Urinary bladder (tissue), 4 donors: ENCODE results near the gene ABCA10. TPM values are rescaled to one million over a fixed set of nuclear protein-coding genes. Genes with fewer than 3 reads are reported as not detected.

Experiments used
- DNase-seq: peaks from one replicate; pipeline ENCODE4 v3.0.0-alpha.2; 2015; ENCODE audit errors: extremely low spot score
- H3K27ac ChIP-seq: one replicate; pipeline ENCODE4 v1.5.1; 2013; ENCODE audit warnings: low read depth, mild to moderate bottlenecking, moderate library complexity
- H3K36me3 ChIP-seq: one replicate; pipeline ENCODE4 v1.6.1; 2013; ENCODE audit warnings: mild to moderate bottlenecking, moderate library complexity; ENCODE audit not compliant: insufficient read depth
- H3K4me1 ChIP-seq: one replicate; pipeline ENCODE4 v1.6.1; 2013; ENCODE audit warnings: mild to moderate bottlenecking, moderate library complexity; ENCODE audit not compliant: insufficient read depth
- H3K4me3 ChIP-seq: one replicate; pipeline ENCODE4 v1.5.1; 2013; ENCODE audit warnings: low read depth, low read length
- WGBS: extraction: QIAGEN DNeasy Blood & Tissue Kit; methylation state at CpG from one replicate; pipeline ENCODE4 v1.1.7; 2013; 5-methylcytosine and 5-hydroxymethylcytosine counted together
- polyA plus RNA-seq: library from polyadenylated mRNA; stranded (reverse); fragments of 200-250 nt; gene quantifications from one replicate; pipeline ENCODE4 v1.2.3, GENCODE V29; 2013
- total RNA-seq: library from RNA; depleted of rRNA; stranded (reverse); fragments of >200 nt; gene quantifications from one replicate; pipeline ENCODE4 v1.2.3, GENCODE V29; 2014
- donor health status: healthy with polysubstance abuse.
- donor health status: healthy.

Gene ABCA10
- total and polyA plus RNA-seq, 2 donors: 3.3 to 40.4 TPM

- DNase-seq: no peak
- no peak overlapping the region for H3K4me3 ChIP-seq
- H3K36me3 ChIP-seq: no peaks in the 10 kb centered on the region
- 75% methylated on average over 2 of the region's 2 CpGs for WGBS
- no peaks in the 10 kb centered on the region for H3K4me1 ChIP-seq
- H3K27ac ChIP-seq: no peak overlapping the region
Observed at GRCh38 chr17:69245617-69246016, 17.0 kb upstream of the ABCA10 start.

- Histone ChIP-seq H3K4me3 (no peak overlapping the region), H3K27ac (no peak overlapping the region), H3K4me1 (no peaks in the 10 kb centered on the region), H3K36me3 (no peaks in the 10 kb centered on the region)
- 89% methylated on average over 8 of the region's 8 CpGs for WGBS
- no peak for DNase-seq
Observed at GRCh38 chr17:69239611-69240600, 11.3 kb upstream of the ABCA10 start.

GRCh38 chr17:69236946-69237345 is 8.3 kb upstream of the ABCA10 start:
- 79% methylated on average over 3 of the region's 3 CpGs for WGBS
- Histone ChIP-seq H3K27ac (no peak overlapping the region), H3K36me3 (no peaks in the 10 kb centered on the region), H3K4me1 (no peaks in the 10 kb centered on the region), H3K4me3 (no peak overlapping the region)
- DNase-seq: no peak

- no peak for DNase-seq
- Histone ChIP-seq H3K4me1 (no peaks in the 10 kb centered on the region), H3K36me3 (no peaks in the 10 kb centered on the region), H3K4me3 (no peak overlapping the region), H3K27ac (no peak overlapping the region)
- WGBS: 64% methylated on average over 2 of the region's 2 CpGs
Observed at GRCh38 chr17:69236464-69236863, 7.8 kb upstream of the ABCA10 start.

- H3K27ac ChIP-seq: no peak overlapping the region
- DNase-seq: peak; percentile 8
- H3K4me1 ChIP-seq: no peaks in the 10 kb centered on the region
- H3K4me3 ChIP-seq: no peak overlapping the region
- WGBS: 8% methylated on average over 1 of the region's 1 CpG
- H3K36me3 ChIP-seq: no peaks in the 10 kb centered on the region
Observed at GRCh38 chr17:69235338-69236058, 6.9 kb upstream of the ABCA10 start.

GRCh38 chr17:69232650-69233049 is 4.0 kb upstream of the ABCA10 start:
- Histone ChIP-seq H3K4me1 (no peaks in the 10 kb centered on the region), H3K27ac (no peak overlapping the region), H3K4me3 (no peak overlapping the region), H3K36me3 (no peaks in the 10 kb centered on the region)
- DNase-seq: no peak

- 90% methylated on average over 1 of the region's 1 CpG for WGBS
- no peak for DNase-seq
- Histone ChIP-seq H3K27ac (no peak overlapping the region), H3K4me3 (no peak overlapping the region), H3K4me1 (no peaks in the 10 kb centered on the region), H3K36me3 (no peaks in the 10 kb centered on the region)
Observed at GRCh38 chr17:69231521-69231920, 2.9 kb upstream of the ABCA10 start.

- Histone ChIP-seq H3K4me1 (no peaks in the 10 kb centered on the region), H3K27ac (no peak overlapping the region), H3K36me3 (no peaks in the 10 kb centered on the region), H3K4me3 (no peak overlapping the region)
- no peak for DNase-seq
- WGBS: 96% methylated on average over 3 of the region's 3 CpGs
Observed at GRCh38 chr17:69230939-69231338, 2.3 kb upstream of the ABCA10 start.

- no peak for DNase-seq
- Histone ChIP-seq H3K4me1 (no peaks in the 10 kb centered on the region), H3K36me3 (no peaks in the 10 kb centered on the region), H3K4me3 (no peak overlapping the region), H3K27ac (no peak overlapping the region)
Observed at GRCh38 chr17:69228018-69228417, 606 bp downstream of the ABCA10 start.

GRCh38 chr17:69227541-69227940 is 1.1 kb downstream of the ABCA10 start:
- no peak overlapping the region for H3K4me3 ChIP-seq
- 53% methylated on average over 2 of the region's 2 CpGs for WGBS
- no peak for DNase-seq
- no peaks in the 10 kb centered on the region for H3K36me3 ChIP-seq
- H3K27ac ChIP-seq: no peak overlapping the region
- H3K4me1 ChIP-seq: no peaks in the 10 kb centered on the region

- Histone ChIP-seq H3K4me3 (no peak overlapping the region), H3K27ac (no peak overlapping the region)
Observed at GRCh38 chr17:69223809-69224208, 4.8 kb downstream of the ABCA10 start.

GRCh38 chr17:69222707-69223258 is 5.8 kb downstream of the ABCA10 start:
- no peak for DNase-seq
- Histone ChIP-seq H3K4me1 (peaks cover 2% of the 10 kb centered on the region), H3K27ac (no peak overlapping the region), H3K4me3 (no peak overlapping the region), H3K36me3 (no peaks in the 10 kb centered on the region)

More at GRCh38 chr17:69223809-69224208, 4.8 kb downstream of the ABCA10 start:
- Histone ChIP-seq H3K4me1 (peaks cover 2% of the 10 kb centered on the region), H3K36me3 (no peaks in the 10 kb centered on the region)
- DNase-seq: no peak
- 59% methylated on average over 3 of the region's 3 CpGs for WGBS

- Histone ChIP-seq H3K36me3 (no peaks in the 10 kb centered on the region), H3K4me3 (no peak overlapping the region), H3K27ac (no peak overlapping the region), H3K4me1 (peaks cover 2% of the 10 kb centered on the region)
- DNase-seq: no peak
- 63% methylated on average over 1 of the region's 1 CpG for WGBS
Observed at GRCh38 chr17:69220098-69220497, 8.5 kb downstream of the ABCA10 start.

GRCh38 chr17:69218986-69219385 is 9.6 kb downstream of the ABCA10 start:
- Histone ChIP-seq H3K36me3 (no peaks in the 10 kb centered on the region), H3K4me3 (no peak overlapping the region), H3K4me1 (peaks cover 2% of the 10 kb centered on the region), H3K27ac (no peak overlapping the region)
- no peak for DNase-seq
- WGBS: 84% methylated on average over 3 of the region's 3 CpGs
